Measurements from ENCODE around the gene SCYGR5. TPM values are rescaled to one million over a fixed set of nuclear protein-coding genes. Genes with fewer than 3 reads are reported as not detected.

Gene SCYGR5
- total and polyA plus RNA-seq, 4 donors = not detected

- no peak overlapping the region for H3K27ac ChIP-seq (ENCODE audit: low read depth in 1 of 2, low read length in 2 of 2)
- no peaks in the 10 kb centered on the region for H3K4me1 ChIP-seq (ENCODE audit: control insufficient read depth in 4 of 4, insufficient read depth in 4 of 4, low read length in 3 of 4)
- H3K4me3 ChIP-seq (ENCODE audit: low read depth in 1 of 3, low read length in 3 of 3) = no peak overlapping the region
- H3K9me3 ChIP-seq (ENCODE audit: control insufficient read depth in 4 of 4, low read length in 3 of 4) = no peaks in the 10 kb centered on the region
- 69% methylated on average over 5 of the region's 5 CpGs for WGBS
- no peaks in the 10 kb centered on the region for H3K36me3 ChIP-seq (ENCODE audit: control insufficient read depth in 4 of 4, insufficient read depth in 3 of 4, low read depth in 1 of 4, low read length in 3 of 4)
- no peaks in the 10 kb centered on the region for H3K27me3 ChIP-seq (ENCODE audit: control insufficient read depth in 4 of 4, insufficient read depth in 4 of 4, low read length in 3 of 4)
- TF ChIP-seq ATF3 (IDR thresholded peaks at IDR 0.05) (no peak), REST (IDR thresholded peaks at IDR 0.05) (no peak), TAF1 (conservative IDR thresholded peaks at IDR 0.05) (no peak), HNF4G (IDR thresholded peaks at IDR 0.05) (no peak), FOXA1 (IDR thresholded peaks at IDR 0.05) (no peak), MAX (IDR thresholded peaks at IDR 0.05) (no peak), FOXA2 (IDR thresholded peaks at IDR 0.05) (no peak), RAD21 (IDR thresholded peaks at IDR 0.05) (no peak), EGR1 (IDR thresholded peaks at IDR 0.05; ENCODE audit: low read depth in 2 of 2) (no peak), RXRA (IDR thresholded peaks at IDR 0.05) (no peak)
- H3K9ac ChIP-seq (ENCODE audit: low read depth in 1 of 2, low read length in 2 of 2) = no peak overlapping the region
- no peak for DNase-seq (ENCODE audit: low spot score)
These were observed 7.9 kb downstream of the SCYGR5 start for GRCh38 chr2:227674485-227674884.

GRCh38 chr2:227677928-227678327, 11.3 kb downstream of the SCYGR5 start:
- H3K27ac ChIP-seq (ENCODE audit: low read depth in 1 of 2, low read length in 2 of 2) = no peak overlapping the region
- no peaks in the 10 kb centered on the region for H3K9me3 ChIP-seq (ENCODE audit: control insufficient read depth in 4 of 4, low read length in 3 of 4)
- TF ChIP-seq HNF4G (IDR thresholded peaks at IDR 0.05) (no peak), CTCF (IDR thresholded peaks at IDR 0.05; ENCODE audit: low read depth, low read length, missing input control) (no peak), RAD21 (IDR thresholded peaks at IDR 0.05) (no peak), HNF4A (conservative IDR thresholded peaks at IDR 0.05) (no peak), GABPA (IDR thresholded peaks at IDR 0.05 in 1 of 2, conservative IDR thresholded peaks at IDR 0.05 in 1 of 2) (no peak), FOXA1 (IDR thresholded peaks at IDR 0.05) (no peak), NR2F2 (IDR thresholded peaks at IDR 0.05) (no peak), SP1 (IDR thresholded peaks at IDR 0.05) (no peak), ZBTB33 (IDR thresholded peaks at IDR 0.05) (no peak), ATF3 (IDR thresholded peaks at IDR 0.05) (no peak), RXRA (IDR thresholded peaks at IDR 0.05) (no peak), YY1 (IDR thresholded peaks at IDR 0.05) (no peak)
- WGBS = 85% methylated on average over 3 of the region's 3 CpGs
- H3K4me3 ChIP-seq (ENCODE audit: low read depth in 1 of 3, low read length in 3 of 3) = no peak overlapping the region
- no peaks in the 10 kb centered on the region for H3K4me1 ChIP-seq (ENCODE audit: control insufficient read depth in 4 of 4, insufficient read depth in 4 of 4, low read length in 3 of 4)
- no peak for DNase-seq (ENCODE audit: low spot score)
- no peaks in the 10 kb centered on the region for H3K27me3 ChIP-seq (ENCODE audit: control insufficient read depth in 4 of 4, insufficient read depth in 4 of 4, low read length in 3 of 4)
- H3K36me3 ChIP-seq (ENCODE audit: control insufficient read depth in 4 of 4, insufficient read depth in 3 of 4, low read depth in 1 of 4, low read length in 3 of 4) = no peaks in the 10 kb centered on the region
- no peak overlapping the region for H3K9ac ChIP-seq (ENCODE audit: low read depth in 1 of 2, low read length in 2 of 2)
